ENCODE data around the gene SLC12A3.
A peak's percentile ranks its signal among the peaks of the same experiment; 100 is the strongest.
"Not testable (repeated sequence)": the region's sequence is repeated elsewhere in the genome, so short reads cannot be mapped to it uniquely, and the experiment has no call there.

The SLC12A3 gene

DNA sequence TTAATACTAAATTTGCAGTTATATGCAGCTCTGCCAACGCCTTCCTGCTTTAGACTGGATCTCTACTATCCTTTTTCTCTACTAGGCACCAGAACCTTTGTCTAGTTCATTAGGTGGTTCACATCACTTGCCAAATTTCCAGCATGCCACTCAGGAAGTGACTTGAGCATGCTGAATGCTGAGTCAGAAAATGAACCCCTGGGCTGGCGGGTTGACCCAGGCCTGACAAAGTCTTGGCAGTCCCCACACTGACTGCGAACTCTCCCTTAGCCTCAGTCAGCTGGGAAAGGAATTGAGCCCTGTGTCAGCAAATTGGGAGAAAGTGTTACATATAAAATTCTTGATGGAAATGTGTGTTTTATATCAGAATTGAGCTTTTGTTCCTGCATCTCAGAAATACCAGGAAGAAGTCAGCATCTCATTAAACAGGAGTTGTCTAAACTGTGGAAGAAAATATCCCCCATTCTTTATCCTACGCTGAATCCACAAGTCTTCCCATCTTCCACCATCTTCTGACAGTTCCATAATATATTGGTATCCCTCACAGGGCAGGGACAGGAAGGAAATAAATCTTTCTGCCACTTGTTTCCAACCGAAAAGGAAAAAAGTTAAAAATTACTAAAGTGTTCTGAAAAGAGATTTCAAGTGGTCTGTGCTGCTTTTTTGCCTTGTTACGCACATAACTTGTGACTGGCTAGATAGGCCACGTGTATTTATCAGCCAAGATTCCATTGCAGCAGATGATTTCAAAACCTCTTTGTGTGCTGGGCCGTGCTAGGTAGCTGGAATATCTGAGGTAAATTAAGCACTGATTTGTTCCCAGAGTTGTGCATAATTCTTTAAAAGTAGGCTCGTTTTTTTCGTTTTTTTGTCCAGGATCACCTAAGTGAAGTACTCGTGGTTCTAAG is 16.7 kb upstream of the SLC12A3 start:
- DNase-seq = no peak

- no peak for DNase-seq
Measured at GRCh38 chr16:56848955-56849689, 15.9 kb upstream of the SLC12A3 start.

- no peak for DNase-seq
Measured at GRCh38 chr16:56849690-56850680, 15.0 kb upstream of the SLC12A3 start.

DNA sequence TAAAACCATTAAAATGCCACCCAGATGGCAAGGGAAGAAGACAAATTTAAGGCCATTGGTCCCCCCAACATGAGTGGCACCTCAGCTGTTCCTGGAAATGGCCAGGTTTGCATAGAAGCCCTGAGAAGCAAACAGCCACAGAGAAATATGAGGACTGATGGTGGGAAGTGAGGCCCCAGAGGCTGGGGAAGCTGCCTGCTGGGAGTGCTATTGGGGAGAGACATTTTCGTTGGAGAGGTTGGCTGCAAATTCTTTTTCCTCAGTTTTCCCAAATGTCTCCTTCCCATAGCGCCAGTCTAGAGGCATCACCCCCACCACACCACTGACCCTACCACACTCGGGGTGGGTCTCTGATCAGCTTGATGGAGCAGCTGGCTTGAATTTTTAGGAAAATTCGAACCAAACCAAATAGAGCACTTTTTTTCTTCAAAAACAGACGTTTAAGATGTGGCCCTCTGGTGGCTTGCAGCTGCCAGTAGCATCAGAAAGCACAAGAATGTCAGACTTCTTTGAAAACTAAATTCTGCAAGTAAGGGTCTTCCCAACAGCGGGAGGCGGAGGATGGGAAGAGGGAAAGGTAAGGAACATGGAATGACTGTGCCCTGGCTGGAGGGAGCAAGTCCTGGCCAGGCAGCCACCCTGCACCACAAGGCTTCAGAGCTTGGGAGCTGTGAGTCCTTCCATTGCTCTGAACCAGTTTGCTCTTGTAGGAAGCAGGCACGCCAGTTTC is 13.2 kb upstream of the SLC12A3 start:
- DNase-seq = no peak

DNA sequence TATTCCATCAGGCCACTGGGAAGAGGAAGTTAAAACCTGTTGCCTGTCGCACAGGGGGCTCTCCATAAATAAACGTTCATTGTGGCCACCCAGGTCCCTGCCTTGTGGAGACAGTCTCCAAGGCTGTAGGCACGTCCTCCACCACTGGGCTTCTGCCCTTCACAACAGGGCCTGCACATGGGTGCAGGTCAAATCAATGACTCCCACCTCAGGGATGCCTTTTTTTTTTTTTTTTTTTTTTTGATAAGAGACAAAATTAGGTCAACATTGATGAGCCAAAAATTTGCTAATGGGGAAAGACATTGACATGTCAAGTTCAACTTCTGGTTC is 12.6 kb upstream of the SLC12A3 start:
- no peak for DNase-seq

DNA sequence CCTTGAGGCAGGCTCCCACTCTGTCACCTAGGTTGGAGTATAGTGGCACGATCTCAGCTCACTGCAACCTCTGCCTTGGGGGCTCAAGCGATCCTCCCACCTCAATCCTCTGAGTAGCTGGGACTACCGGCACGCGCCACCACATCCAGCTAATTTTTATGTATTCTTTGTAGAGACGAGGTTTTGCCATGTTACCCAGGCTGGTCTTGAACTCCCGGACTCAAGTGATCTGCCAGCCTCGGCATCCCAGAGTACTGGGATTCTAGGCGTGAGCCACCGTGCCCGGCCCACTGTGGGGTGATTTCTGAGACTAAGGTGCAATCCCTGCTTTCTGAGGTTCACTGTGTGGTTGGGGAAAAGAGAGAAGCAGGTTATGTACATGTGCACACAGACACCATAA is 12.0 kb upstream of the SLC12A3 start:
- DNase-seq = no peak

DNA sequence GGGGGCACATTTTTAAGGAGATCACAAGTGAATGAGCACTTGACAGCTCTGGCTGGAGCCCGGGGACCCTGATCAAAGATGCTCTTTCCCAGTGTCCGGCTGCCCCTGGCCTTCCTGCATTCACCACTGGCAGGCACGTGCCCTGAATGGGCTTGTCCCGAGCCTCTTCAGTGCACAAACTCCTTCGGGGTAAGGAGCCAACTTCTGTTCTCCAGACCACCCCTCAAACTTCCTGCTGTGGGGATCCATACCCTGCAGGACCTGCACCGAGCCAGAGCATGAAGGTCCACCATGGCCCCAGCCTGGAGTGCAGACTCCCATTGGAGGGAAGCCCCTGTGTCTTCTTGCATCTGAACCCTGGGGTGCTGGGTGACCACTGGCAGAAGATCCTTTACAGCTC is 9.8 kb upstream of the SLC12A3 start:
- no peak for DNase-seq

DNA sequence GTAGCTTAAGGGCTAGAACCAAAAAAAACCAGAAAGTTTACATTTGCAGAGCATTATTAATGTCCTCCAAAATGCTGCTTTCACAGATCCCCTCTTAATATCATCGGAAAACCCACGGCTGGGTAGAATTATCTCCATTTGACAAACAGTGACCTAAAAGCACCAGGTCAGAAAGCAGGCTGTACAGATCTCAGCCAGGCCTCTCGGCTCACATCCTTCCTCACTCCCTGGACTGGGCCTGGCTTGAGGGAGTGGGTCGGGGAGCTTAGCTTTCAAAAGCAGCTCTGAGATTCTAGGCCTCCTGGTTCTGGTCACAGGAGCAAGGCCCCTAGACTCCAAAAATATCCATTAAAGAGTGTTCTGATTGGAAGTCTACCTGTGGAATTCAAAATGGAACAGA is 9.1 kb upstream of the SLC12A3 start:
- DNase-seq = no peak

DNA sequence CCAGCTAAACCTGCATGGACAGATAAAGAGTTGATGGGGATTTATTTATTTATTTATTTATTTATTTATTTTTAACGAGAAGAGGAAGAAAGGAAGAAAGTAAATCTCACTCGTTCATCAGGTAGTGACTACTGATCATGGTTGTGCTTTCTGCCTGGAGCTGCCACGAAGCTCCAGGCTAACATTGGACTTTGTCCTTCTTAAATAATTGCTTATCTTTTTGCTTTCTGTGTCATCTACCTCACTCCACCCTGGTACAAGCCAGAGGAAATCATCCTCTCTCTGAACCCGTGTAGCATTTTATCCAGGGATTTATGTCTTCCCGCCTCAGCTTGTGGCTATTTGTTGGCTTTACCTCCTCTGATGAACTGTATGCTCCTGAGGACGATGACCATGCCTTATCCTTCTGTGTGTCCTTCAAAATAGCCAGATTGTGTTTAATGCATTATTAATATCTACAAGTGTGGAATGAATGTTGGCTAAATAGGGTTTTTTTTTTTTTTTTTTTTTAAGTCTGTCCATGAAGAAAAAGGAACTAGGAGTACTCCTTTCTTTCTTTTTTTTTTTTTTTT is 8.0 kb upstream of the SLC12A3 start:
- DNase-seq = no peak

DNA sequence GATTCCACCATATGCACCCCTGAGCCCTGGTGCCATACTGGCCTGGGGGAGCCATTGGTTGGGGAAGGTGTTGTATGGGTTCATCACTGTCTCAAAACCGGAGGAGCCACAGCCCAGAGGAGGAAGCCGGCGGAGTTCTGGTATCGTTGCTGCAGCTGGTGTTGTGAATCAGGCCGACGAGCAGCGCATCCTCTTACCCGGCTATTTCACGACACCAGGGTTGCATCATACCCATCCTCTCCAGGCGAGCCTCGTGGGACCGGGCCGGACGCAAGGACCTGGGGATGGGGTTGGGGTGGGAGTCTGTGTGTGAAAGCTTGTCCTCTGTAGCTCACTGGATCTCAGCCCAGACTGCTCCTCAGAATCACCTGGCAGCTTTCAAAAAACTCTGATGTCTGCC is 6.6 kb upstream of the SLC12A3 start:
- no peak for DNase-seq

DNA sequence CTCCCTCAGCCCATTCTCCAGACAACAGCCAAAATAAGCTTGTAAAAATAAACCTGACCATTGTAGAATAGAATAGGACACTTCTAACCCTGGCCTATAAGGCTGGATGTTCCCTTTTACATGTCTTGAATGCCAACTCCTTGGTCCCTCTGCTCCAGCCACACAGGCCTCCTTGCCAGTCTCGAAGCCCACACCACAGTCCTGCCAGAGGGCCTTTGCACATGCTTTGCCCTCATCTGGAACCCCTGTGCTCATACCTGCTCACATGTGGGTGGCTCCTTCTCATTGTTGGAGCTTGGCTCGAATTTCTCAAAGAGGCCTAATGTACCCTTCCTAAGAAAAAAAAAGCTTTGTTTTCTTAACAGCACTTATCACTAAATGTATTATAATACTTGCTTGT is 5.4 kb upstream of the SLC12A3 start:
- no peak for DNase-seq

DNA sequence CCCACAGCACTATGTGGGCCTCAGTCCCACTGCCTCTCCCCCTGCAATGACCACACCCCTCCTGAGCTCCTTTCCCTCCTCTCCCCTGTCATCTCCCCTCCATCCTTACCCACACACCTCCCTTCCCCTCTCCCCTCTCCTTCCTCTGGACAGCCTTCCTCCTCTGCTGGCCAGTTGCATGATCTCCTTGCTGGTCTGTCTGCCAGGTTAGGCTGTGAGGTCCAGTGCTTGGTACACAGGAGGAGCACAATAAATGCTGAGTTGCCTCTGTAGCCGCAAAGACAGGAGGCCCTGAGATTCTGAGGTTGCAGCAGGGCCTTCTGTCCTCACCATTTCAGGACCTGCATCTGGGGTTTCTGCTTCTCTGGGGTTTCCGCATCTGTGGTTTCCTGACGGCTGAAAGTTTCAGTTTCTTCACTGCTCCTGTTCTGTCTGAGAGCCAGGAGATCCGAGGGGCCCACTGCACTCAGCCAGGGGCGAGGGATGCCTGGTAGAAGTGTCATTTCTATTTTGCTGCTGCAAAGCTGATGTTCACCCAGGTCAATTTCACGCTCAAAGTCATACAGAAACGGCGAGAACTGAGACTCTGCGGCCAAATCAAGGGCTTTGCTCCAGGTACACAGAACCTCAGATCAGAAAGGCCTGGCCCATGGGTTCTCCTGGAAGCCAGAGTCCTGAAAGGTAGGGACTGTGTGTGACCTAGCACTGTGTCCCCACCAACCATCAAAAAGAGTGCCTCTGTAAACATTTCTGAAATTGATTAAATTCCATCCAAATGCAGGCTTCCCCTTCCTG is 4.6 kb upstream of the SLC12A3 start:
- no peak for DNase-seq

- DNase-seq = no peak
Measured at GRCh38 chr16:56861092-56861610, 3.9 kb upstream of the SLC12A3 start.

DNA sequence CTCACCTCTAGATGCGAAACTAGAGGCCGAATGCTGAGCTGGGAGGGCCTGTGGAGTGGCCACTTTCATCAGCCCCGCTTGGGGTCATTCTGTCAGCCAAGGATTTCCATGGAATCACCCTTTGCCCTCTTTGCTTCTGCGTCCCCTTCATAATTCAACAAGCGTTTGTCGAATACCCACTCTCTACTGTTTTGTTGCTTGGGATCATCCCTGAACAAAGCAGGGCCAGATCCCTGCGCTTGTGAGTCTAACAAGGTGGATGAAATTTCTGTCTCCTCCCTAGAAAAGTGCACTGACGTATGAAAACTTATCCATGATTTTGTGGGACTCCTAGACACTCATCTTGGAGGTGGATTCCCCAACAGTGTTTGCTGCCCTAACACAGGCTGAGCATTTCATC is 3.3 kb upstream of the SLC12A3 start:
- no peak for DNase-seq

GRCh38 chr16:56862776-56863175 is 2.2 kb upstream of the SLC12A3 start:
- no peak for DNase-seq

DNA sequence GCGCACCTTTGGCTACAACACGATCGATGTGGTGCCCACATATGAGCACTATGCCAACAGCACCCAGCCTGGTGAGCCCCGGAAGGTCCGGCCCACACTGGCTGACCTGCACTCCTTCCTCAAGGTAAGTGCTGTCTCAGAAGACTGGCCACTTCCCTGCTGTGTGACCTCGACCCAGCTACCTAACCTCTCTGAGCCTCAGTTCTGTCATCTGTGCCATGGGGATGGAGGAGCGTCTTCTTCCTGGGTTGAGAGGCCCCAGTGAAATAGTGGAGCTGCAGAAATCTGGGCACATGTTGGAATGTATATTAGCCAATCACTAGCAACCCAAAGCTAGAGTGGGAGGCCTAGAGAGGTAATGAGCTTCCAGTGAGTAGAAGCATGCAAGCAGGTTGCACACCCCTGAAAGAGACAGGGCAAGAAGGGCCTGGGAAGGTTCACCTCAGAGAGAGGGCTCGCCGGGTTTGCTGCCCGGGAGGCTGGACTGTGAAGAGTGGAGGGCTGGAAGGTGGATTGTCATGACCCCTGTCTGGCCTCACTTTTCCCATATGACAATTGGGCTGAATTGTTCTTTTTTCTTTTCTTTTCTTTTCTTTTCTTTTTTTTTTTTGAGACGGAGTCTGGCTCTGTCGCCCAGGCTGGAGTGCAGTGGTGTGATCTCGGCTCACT is 521 bp downstream of the SLC12A3 start:
- DNase-seq = no peak

GRCh38 chr16:56866955-56867830 is 2.2 kb downstream of the SLC12A3 start:
- peak; percentile 23 to 44 for DNase-seq

GRCh38 chr16:56868175-56868574 is 3.2 kb downstream of the SLC12A3 start:
- no peak for DNase-seq

- DNase-seq = not testable (repeated sequence)
Measured at GRCh38 chr16:56868766-56869165, 3.8 kb downstream of the SLC12A3 start.
